GM23338 (cell line): ENCODE measurements around the gene FLNA. TPM values are rescaled to one million over a fixed set of nuclear protein-coding genes. Genes with fewer than 3 reads are reported as not detected.

Source experiments
- ATAC-seq: fragments of 200-7000 bp; cut with Tn5 transposase; 3 replicates; pipeline ENCODE4 v1.9.1; 2020
- DNase-seq: peaks from one replicate; pipeline ENCODE4 v3.0.0-alpha.2; 2015; ENCODE audit warnings: low spot score
- H2AFZ ChIP-seq: fragments of 200-600 bp; sonication (generic); 2 replicates; pipeline ENCODE4 v1.8.0; 2016; ENCODE audit warnings: antibody characterized with exemption, mild to moderate bottlenecking, moderate library complexity
- H3F3A ChIP-seq: fragments of 200-600 bp; sonication (generic); replicated peaks from 2 replicates; pipeline ENCODE4 v1.8.0; 2017; ENCODE audit warnings: antibody characterized with exemption, mixed run types, low read depth
- H3K27ac ChIP-seq: fragments of 200-600 bp; sonication (generic); 2 replicates; pipeline ENCODE4 v1.6.1; 2016; ENCODE audit warnings: low read depth
- H3K27me3 ChIP-seq: fragments of 200-600 bp; sonication (generic); 2 replicates; pipeline ENCODE4 v1.8.0; 2016; ENCODE audit warnings: mild to moderate bottlenecking, mixed run types, moderate library complexity; ENCODE audit not compliant: insufficient read depth
- H3K36me3 ChIP-seq: fragments of 200-600 bp; sonication (generic); 2 replicates; pipeline ENCODE4 v1.8.0; 2016; ENCODE audit warnings: mild to moderate bottlenecking; ENCODE audit not compliant: insufficient read depth
- H3K4me1 ChIP-seq: fragments of 200-600 bp; sonication (generic); 2 replicates; pipeline ENCODE4 v1.8.0; 2016; ENCODE audit warnings: mild to moderate bottlenecking, moderate library complexity; ENCODE audit not compliant: insufficient read depth
- H3K4me2 ChIP-seq: fragments of 200-600 bp; sonication (generic); 2 replicates; pipeline ENCODE4 v1.7.1; 2017; ENCODE audit warnings: mixed run types
- H3K4me3 ChIP-seq: fragments of 200-600 bp; sonication (generic); 2 replicates; pipeline ENCODE4 v1.6.1; 2016; ENCODE audit warnings: mixed run types
- H3K79me2 ChIP-seq: fragments of 200-600 bp; sonication (generic); replicated peaks from 2 replicates; pipeline ENCODE4 v1.8.0; 2017; ENCODE audit warnings: mild to moderate bottlenecking; ENCODE audit not compliant: insufficient read depth
- H3K9me2 ChIP-seq: fragments of 200-600 bp; sonication (generic); 2 replicates; pipeline ENCODE4 v1.8.0; 2017; ENCODE audit not compliant: insufficient read depth
- H4K20me1 ChIP-seq: fragments of 200-600 bp; sonication (generic); replicated peaks from 2 replicates; pipeline ENCODE4 v1.8.0; 2017; ENCODE audit warnings: mild to moderate bottlenecking; ENCODE audit not compliant: insufficient read depth
- H3K27ac Mint-ChIP-seq: 2 replicates; pipeline ENCODE4 v1.8.0; 2020; ENCODE audit warnings: inconsistent platforms, mild to moderate bottlenecking, moderate library complexity, mixed read lengths
- H3K27me3 Mint-ChIP-seq: 3 replicates; pipeline ENCODE4 v1.8.0; 2022; ENCODE audit warnings: low read depth, mild to moderate bottlenecking, moderate library complexity, mixed read lengths, inconsistent platforms; ENCODE audit not compliant: insufficient read depth, poor library complexity
- H3K36me3 Mint-ChIP-seq: 3 replicates; pipeline ENCODE4 v1.8.0; 2021; ENCODE audit warnings: low read depth, mild to moderate bottlenecking, inconsistent platforms, moderate library complexity, mixed read lengths
- H3K4me1 Mint-ChIP-seq: 3 replicates; pipeline ENCODE4 v1.8.0; 2020; ENCODE audit warnings: mild to moderate bottlenecking, inconsistent platforms, mixed read lengths
- H3K4me3 Mint-ChIP-seq: 3 replicates; pipeline ENCODE4 v1.8.0; 2021; ENCODE audit warnings: moderate library complexity, mild to moderate bottlenecking, inconsistent platforms, mixed read lengths
- H3K9me3 Mint-ChIP-seq: 3 replicates; pipeline ENCODE4 v1.8.0; 2020; ENCODE audit warnings: moderate library complexity, mild to moderate bottlenecking, inconsistent platforms, mixed read lengths
- CREB1 ChIP-seq: fragments of 250-450 bp; sonication (Bioruptor Pico); IDR thresholded peaks from 2 replicates; pipeline ENCODE4 v1.5.0; 2020; ENCODE audit warnings: low read depth, mild to moderate bottlenecking, moderate library complexity
- EZH2 ChIP-seq: fragments of 200-600 bp; sonication (generic); IDR thresholded peaks from one replicate; pipeline ENCODE4 v1.8.0; 2017; ENCODE audit warnings: antibody characterized with exemption, mild to moderate bottlenecking, low read depth; ENCODE audit not compliant: unreplicated experiment
- EZH2phosphoT487 ChIP-seq: fragments of 200-600 bp; sonication (generic); IDR thresholded peaks from one replicate; pipeline ENCODE4 v1.8.1; 2018; ENCODE audit warnings: antibody characterized with exemption; ENCODE audit not compliant: unreplicated experiment
- JUNB ChIP-seq: IDR thresholded peaks from one replicate; pipeline ENCODE4 v1.6.1; 2016; ENCODE audit warnings: antibody characterized with exemption; ENCODE audit not compliant: unreplicated experiment
- NANOG ChIP-seq: IDR thresholded peaks from 2 replicates; pipeline ENCODE4 v1.6.1; 2016; ENCODE audit warnings: antibody characterized with exemption, borderline replicate concordance
- POLR2AphosphoS5 ChIP-seq: IDR thresholded peaks from 2 replicates; pipeline ENCODE4 v1.6.1; 2016; ENCODE audit warnings: antibody characterized with exemption, low read depth
- STAT1 ChIP-seq: IDR thresholded peaks from one replicate; pipeline ENCODE4 v1.6.1; 2016; ENCODE audit warnings: antibody characterized with exemption; ENCODE audit not compliant: unreplicated experiment
- ZNF114 ChIP-seq: fragments of 250-450 bp; sonication (Bioruptor Pico); IDR thresholded peaks from 2 replicates; pipeline ENCODE4 v1.5.0; 2020; ENCODE audit warnings: mild to moderate bottlenecking, moderate library complexity
- ZNF331 ChIP-seq: fragments of 250-450 bp; sonication (Bioruptor Pico); IDR thresholded peaks from 2 replicates; pipeline ENCODE4 v1.5.0; 2020; ENCODE audit warnings: low read depth, mild to moderate bottlenecking, moderate library complexity
- polyA plus RNA-seq: library from polyadenylated mRNA; unstranded; fragments of >200 nt; fragmentation: Nextera tagmentation; extraction: Ambion mirVana; gene quantifications from 2 replicates; pipeline ENCODE4 v1.2.1, GENCODE V29; 2016
- total RNA-seq: library from RNA; depleted of rRNA; stranded (reverse); fragments of >200 nt; shearing (Covaris generic); gene quantifications from 2 replicates; pipeline ENCODE4 v1.2.3, GENCODE V29; 2014
- TF ChIP-seq, protein P1 (sequence below): fragments of 250-450 bp; sonication (Bioruptor Pico); IDR thresholded peaks from 2 replicates; pipeline ENCODE4 v1.5.0; 2020; ENCODE audit warnings: mild to moderate bottlenecking, moderate library complexity
- TF ChIP-seq, protein P2 (sequence below), 2 experiments: fragments of 200-600 bp in 1 of 2; sonication (generic) in 1 of 2; conservative IDR thresholded peaks; 2 replicates each; pipeline versions ENCODE4 v1.5.1 to v1.6.1; 2016 to 2017; ENCODE audit warnings: antibody characterized with exemption in 2 of 2, low read depth in 2 of 2, mild to moderate bottlenecking in 2 of 2, moderate library complexity in 1 of 2
- TF ChIP-seq, protein P3 (sequence below): IDR thresholded peaks from one replicate; pipeline ENCODE4 v1.6.1; 2018; ENCODE audit warnings: antibody characterized with exemption; ENCODE audit not compliant: unreplicated experiment
- TF ChIP-seq, protein P4 (sequence below): IDR thresholded peaks from 2 replicates; pipeline ENCODE4 v1.6.1; 2016; ENCODE audit warnings: antibody characterized with exemption

The FLNA gene
- total and polyA plus RNA-seq, 2 experiments from 2014 or later = 579 to 1,445 TPM

DNA sequence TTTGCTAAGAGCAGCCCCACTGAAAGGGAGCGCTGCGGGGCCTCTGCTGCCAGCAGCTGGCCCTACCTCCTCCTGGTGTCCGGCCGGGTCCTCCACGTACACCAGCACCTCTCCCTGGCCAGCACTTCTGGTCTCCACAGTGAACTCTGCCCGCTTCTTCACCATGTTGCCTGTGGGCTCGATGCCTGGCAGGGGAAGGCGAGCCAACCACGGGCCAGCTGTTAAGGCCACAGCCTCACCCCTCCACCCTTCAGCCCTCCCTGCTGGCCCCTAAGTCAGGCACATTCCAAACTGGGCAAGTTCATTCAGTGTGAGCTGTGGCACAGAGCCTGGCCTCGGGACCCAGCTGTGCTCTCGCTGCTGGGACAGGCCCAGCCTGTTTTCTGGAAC, 7.8 kb downstream of the FLNA start (continued):
- TF ChIP-seq, protein P1, sequence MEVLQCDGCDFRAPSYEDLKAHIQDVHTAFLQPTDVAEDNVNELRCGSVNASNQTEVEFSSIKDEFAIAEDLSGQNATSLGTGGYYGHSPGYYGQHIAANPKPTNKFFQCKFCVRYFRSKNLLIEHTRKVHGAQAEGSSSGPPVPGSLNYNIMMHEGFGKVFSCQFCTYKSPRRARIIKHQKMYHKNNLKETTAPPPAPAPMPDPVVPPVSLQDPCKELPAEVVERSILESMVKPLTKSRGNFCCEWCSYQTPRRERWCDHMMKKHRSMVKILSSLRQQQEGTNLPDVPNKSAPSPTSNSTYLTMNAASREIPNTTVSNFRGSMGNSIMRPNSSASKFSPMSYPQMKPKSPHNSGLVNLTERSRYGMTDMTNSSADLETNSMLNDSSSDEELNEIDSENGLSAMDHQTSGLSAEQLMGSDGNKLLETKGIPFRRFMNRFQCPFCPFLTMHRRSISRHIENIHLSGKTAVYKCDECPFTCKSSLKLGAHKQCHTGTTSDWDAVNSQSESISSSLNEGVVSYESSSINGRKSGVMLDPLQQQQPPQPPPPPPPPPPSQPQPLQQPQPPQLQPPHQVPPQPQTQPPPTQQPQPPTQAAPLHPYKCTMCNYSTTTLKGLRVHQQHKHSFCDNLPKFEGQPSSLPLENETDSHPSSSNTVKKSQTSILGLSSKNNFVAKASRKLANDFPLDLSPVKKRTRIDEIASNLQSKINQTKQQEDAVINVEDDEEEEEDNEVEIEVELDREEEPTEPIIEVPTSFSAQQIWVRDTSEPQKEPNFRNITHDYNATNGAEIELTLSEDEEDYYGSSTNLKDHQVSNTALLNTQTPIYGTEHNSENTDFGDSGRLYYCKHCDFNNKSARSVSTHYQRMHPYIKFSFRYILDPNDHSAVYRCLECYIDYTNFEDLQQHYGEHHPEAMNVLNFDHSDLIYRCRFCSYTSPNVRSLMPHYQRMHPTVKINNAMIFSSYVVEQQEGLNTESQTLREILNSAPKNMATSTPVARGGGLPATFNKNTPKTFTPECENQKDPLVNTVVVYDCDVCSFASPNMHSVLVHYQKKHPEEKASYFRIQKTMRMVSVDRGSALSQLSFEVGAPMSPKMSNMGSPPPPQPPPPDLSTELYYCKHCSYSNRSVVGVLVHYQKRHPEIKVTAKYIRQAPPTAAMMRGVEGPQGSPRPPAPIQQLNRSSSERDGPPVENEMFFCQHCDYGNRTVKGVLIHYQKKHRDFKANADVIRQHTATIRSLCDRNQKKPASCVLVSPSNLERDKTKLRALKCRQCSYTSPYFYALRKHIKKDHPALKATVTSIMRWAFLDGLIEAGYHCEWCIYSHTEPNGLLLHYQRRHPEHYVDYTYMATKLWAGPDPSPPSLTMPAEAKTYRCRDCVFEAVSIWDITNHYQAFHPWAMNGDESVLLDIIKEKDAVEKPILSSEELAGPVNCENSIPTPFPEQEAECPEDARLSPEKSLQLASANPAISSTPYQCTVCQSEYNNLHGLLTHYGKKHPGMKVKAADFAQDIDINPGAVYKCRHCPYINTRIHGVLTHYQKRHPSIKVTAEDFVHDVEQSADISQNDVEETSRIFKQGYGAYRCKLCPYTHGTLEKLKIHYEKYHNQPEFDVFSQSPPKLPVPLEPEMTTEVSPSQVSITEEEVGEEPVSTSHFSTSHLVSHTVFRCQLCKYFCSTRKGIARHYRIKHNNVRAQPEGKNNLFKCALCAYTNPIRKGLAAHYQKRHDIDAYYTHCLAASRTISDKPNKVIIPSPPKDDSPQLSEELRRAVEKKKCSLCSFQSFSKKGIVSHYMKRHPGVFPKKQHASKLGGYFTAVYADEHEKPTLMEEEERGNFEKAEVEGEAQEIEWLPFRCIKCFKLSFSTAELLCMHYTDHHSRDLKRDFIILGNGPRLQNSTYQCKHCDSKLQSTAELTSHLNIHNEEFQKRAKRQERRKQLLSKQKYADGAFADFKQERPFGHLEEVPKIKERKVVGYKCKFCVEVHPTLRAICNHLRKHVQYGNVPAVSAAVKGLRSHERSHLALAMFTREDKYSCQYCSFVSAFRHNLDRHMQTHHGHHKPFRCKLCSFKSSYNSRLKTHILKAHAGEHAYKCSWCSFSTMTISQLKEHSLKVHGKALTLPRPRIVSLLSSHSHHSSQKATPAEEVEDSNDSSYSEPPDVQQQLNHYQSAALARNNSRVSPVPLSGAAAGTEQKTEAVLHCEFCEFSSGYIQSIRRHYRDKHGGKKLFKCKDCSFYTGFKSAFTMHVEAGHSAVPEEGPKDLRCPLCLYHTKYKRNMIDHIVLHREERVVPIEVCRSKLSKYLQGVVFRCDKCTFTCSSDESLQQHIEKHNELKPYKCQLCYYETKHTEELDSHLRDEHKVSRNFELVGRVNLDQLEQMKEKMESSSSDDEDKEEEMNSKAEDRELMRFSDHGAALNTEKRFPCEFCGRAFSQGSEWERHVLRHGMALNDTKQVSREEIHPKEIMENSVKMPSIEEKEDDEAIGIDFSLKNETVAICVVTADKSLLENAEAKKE (CRISPR knock-in tag) = no peak
- TF ChIP-seq NANOG (no peak), EZH2 (no peak), JUNB (no peak), STAT1 (no peak)

DNA sequence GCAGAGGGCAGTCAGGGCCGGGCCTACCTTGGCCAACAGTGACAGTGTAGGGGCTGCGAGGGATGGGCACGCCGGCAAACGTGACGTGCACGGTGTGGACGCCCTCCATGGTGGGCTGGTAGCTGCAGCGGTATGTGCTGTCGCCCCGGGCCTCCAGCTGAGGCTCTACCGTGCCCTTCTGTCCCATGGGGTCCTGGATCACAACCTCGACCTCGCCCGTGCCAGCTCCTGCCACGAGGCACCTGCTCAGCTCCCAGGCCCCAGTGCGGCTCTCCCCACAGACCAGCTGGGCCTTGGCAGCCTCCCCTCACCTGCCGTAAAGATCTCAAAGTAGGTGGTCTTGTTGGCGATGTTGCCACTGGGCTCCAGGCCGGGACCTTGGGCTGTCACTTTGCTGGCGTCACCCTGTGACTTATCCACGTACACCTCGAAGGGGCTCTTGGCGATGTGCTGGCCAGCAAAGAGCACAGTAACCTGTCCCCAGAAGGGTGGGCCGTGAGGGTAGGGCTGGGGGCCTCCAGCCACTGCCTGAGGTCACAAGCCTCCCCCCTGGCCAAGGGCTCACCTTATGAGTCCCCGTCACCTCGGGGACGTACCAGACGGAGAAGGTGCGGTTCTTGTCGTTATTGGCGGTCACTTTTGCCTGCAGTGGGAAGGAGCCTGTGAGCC, 8.3 kb downstream of the FLNA start:
- no peak overlapping the region for H3K4me3 Mint-ChIP-seq
- Histone ChIP-seq H3K79me2 (peaks cover 55% of the 10 kb centered on the region), H3K4me3 (no peak overlapping the region), H2AFZ (no peak overlapping the region), H3K27me3 (no peaks in the 10 kb centered on the region), H3K9me2 (no peaks in the 10 kb centered on the region), H3K36me3 (peaks cover 13% of the 10 kb centered on the region), H3K4me2 (no peak overlapping the region), H3K27ac (no peak overlapping the region), H4K20me1 (peaks cover 6% of the 10 kb centered on the region), H3K4me1 (no peaks in the 10 kb centered on the region), H3F3A (0 out of 2 replicates have a peak, but pooled peaks cover 4% of the 10 kb centered on the region)
- ATAC-seq (no peak), DNase-seq (no peak)
- peaks cover 5% of the 10 kb centered on the region; the same call in 2 of the 3 replicates for H3K9me3 Mint-ChIP-seq
- H3K4me1 Mint-ChIP-seq = no peaks in the 10 kb centered on the region; the same call in 2 of the 3 replicates
- peaks cover 81% of the 10 kb centered on the region for H3K36me3 Mint-ChIP-seq
- H3K27me3 Mint-ChIP-seq = peaks cover 23% of the 10 kb centered on the region
- H3K27ac Mint-ChIP-seq = no peak overlapping the region
- TF ChIP-seq ZNF114 (CRISPR knock-in tag) (no peak), EZH2phosphoT487 (no peak), CREB1 (CRISPR knock-in tag) (no peak), POLR2AphosphoS5 (no peak; the same call in none of the 2 replicates), ZNF331 (CRISPR knock-in tag) (no peak), EZH2 (no peak)
- TF ChIP-seq, protein P2, sequence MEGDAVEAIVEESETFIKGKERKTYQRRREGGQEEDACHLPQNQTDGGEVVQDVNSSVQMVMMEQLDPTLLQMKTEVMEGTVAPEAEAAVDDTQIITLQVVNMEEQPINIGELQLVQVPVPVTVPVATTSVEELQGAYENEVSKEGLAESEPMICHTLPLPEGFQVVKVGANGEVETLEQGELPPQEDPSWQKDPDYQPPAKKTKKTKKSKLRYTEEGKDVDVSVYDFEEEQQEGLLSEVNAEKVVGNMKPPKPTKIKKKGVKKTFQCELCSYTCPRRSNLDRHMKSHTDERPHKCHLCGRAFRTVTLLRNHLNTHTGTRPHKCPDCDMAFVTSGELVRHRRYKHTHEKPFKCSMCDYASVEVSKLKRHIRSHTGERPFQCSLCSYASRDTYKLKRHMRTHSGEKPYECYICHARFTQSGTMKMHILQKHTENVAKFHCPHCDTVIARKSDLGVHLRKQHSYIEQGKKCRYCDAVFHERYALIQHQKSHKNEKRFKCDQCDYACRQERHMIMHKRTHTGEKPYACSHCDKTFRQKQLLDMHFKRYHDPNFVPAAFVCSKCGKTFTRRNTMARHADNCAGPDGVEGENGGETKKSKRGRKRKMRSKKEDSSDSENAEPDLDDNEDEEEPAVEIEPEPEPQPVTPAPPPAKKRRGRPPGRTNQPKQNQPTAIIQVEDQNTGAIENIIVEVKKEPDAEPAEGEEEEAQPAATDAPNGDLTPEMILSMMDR (conservative IDR thresholded peaks at IDR 0.05; ENCODE audit: low read depth in 2 of 2) = no peak
- TF ChIP-seq, protein P3, sequence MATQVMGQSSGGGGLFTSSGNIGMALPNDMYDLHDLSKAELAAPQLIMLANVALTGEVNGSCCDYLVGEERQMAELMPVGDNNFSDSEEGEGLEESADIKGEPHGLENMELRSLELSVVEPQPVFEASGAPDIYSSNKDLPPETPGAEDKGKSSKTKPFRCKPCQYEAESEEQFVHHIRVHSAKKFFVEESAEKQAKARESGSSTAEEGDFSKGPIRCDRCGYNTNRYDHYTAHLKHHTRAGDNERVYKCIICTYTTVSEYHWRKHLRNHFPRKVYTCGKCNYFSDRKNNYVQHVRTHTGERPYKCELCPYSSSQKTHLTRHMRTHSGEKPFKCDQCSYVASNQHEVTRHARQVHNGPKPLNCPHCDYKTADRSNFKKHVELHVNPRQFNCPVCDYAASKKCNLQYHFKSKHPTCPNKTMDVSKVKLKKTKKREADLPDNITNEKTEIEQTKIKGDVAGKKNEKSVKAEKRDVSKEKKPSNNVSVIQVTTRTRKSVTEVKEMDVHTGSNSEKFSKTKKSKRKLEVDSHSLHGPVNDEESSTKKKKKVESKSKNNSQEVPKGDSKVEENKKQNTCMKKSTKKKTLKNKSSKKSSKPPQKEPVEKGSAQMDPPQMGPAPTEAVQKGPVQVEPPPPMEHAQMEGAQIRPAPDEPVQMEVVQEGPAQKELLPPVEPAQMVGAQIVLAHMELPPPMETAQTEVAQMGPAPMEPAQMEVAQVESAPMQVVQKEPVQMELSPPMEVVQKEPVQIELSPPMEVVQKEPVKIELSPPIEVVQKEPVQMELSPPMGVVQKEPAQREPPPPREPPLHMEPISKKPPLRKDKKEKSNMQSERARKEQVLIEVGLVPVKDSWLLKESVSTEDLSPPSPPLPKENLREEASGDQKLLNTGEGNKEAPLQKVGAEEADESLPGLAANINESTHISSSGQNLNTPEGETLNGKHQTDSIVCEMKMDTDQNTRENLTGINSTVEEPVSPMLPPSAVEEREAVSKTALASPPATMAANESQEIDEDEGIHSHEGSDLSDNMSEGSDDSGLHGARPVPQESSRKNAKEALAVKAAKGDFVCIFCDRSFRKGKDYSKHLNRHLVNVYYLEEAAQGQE = no peak
- TF ChIP-seq, protein P4, sequence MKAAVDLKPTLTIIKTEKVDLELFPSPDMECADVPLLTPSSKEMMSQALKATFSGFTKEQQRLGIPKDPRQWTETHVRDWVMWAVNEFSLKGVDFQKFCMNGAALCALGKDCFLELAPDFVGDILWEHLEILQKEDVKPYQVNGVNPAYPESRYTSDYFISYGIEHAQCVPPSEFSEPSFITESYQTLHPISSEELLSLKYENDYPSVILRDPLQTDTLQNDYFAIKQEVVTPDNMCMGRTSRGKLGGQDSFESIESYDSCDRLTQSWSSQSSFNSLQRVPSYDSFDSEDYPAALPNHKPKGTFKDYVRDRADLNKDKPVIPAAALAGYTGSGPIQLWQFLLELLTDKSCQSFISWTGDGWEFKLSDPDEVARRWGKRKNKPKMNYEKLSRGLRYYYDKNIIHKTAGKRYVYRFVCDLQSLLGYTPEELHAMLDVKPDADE = no peak
